Omental fat pad (tissue), 4 donors: Measurements from ENCODE around the gene CCNG1. TPM values are rescaled to one million over a fixed set of nuclear protein-coding genes. Genes with fewer than 3 reads are reported as not detected.

ENCODE experiments used
- ATAC-seq: fragments of 150-250 bp; one replicate; pipeline ENCODE4 v1.9.1; 2016; ENCODE audit warnings: mild to moderate bottlenecking, moderate library complexity; ENCODE audit not compliant: low FRiP score
- DNase-seq: peaks from one replicate; pipeline ENCODE4 v3.0.0-alpha.2; 2019; ENCODE audit warnings: low spot score
- total RNA-seq, 4 donors: library from RNA; depleted of rRNA; stranded (reverse); fragments of >200 nt; gene quantifications; one replicate each; pipeline ENCODE4 v1.1.0, GENCODE V29; 2016
- TF ChIP-seq, protein P1 (sequence below), 3 donors: fragments of 450-650 bp; IDR thresholded peaks; one replicate each; pipeline ENCODE4 v1.5.1; 2016 to 2017; ENCODE audit warnings: antibody characterized with exemption in 3 of 3, mild to moderate bottlenecking in 3 of 3, moderate library complexity in 2 of 3

CCNG1 gene
- total RNA-seq, 4 donors from 2014 or later: 76.1 to 132 (median 106) TPM

DNA sequence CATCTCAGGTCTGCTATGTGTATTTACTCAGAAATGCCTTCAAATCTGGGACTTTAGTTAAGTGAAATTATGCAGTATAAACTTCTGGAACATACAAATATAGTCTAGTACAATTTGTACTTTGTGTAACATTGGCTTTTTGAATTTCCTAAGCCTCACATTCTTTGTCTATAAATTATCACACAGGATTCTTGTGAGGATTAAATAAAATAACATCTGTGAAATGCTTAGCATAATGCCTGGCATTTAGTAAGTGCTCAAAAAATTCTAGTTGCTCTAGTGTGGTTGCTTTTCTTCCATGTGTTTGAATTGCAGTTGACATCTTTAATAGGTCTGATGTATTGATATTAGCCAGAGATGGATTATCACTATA is 25.7 kb downstream of the CCNG1 start:
- ATAC-seq (no peak), DNase-seq (no peak)
- TF ChIP-seq, protein P1, sequence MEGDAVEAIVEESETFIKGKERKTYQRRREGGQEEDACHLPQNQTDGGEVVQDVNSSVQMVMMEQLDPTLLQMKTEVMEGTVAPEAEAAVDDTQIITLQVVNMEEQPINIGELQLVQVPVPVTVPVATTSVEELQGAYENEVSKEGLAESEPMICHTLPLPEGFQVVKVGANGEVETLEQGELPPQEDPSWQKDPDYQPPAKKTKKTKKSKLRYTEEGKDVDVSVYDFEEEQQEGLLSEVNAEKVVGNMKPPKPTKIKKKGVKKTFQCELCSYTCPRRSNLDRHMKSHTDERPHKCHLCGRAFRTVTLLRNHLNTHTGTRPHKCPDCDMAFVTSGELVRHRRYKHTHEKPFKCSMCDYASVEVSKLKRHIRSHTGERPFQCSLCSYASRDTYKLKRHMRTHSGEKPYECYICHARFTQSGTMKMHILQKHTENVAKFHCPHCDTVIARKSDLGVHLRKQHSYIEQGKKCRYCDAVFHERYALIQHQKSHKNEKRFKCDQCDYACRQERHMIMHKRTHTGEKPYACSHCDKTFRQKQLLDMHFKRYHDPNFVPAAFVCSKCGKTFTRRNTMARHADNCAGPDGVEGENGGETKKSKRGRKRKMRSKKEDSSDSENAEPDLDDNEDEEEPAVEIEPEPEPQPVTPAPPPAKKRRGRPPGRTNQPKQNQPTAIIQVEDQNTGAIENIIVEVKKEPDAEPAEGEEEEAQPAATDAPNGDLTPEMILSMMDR (IDR thresholded peaks at IDR 0.05): no peak

DNA sequence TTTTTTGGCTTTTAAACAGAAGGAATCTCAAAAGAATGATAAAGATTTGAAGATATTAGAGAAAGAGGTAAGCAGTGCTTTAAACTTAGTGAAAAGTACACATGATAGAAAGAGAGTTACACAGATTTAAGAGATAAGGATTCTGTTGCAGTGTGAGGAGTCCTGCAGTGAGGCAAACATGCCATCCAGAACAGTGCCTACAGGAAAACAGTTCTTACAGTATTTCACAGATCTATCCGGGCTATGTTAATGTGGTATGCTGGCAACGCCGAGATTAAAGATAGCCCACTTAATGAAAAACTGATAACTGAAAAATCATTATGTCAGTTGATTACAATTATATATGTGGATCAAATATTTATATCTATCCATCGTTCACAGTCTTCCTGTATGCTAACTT is 30.3 kb downstream of the CCNG1 start:
- ATAC-seq (no peak), DNase-seq (no peak)
- TF ChIP-seq, protein P1 (IDR thresholded peaks at IDR 0.05): no peak

DNA sequence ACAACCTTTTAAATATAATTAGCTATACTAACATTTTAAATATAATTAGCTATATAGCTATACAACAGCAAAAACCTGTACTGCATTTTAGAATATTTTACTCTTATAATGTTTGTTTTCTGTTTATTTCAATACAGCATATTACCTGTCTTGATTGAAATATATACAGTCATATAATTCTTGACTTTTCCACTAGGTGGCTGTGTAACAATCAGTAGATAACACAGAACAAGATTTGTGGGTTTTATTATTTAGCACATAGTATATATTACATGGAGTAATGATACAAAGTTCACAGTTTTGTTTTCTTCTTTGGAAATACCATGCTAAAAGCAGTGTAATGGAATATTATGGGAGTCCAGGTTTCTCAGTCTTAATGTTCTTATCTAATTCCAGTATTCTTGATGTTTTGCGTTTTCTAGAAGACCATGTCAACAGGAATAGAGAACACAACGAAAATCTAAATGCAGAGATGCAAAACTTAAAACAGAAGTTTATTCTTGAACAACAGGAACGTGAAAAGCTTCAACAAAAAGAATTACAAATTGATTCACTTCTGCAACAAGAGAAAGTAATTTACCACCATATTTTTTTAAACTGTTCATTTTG is 36.3 kb downstream of the CCNG1 start:
- no peak for ATAC-seq
- no peak for DNase-seq

DNA sequence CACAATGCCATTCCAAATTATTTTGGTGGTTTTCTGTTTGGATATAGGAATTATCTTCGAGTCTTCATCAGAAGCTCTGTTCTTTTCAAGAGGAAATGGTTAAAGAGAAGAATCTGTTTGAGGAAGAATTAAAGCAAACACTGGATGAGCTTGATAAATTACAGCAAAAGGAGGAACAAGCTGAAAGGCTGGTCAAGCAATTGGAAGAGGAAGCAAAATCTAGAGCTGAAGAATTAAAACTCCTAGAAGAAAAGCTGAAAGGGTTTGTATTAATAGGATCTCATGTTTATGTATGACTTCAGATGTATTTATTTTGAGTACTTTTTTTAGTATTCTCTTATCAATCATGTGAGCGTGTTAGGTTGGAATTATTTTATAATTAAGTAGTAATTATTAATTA is 38.0 kb downstream of the CCNG1 start:
- ATAC-seq: no peak
- TF ChIP-seq, protein P1 (IDR thresholded peaks at IDR 0.05): no peak

More for the DNA sequence above, 36.3 kb downstream of the CCNG1 start:
- TF ChIP-seq, protein P1 (IDR thresholded peaks at IDR 0.05): no peak

DNA sequence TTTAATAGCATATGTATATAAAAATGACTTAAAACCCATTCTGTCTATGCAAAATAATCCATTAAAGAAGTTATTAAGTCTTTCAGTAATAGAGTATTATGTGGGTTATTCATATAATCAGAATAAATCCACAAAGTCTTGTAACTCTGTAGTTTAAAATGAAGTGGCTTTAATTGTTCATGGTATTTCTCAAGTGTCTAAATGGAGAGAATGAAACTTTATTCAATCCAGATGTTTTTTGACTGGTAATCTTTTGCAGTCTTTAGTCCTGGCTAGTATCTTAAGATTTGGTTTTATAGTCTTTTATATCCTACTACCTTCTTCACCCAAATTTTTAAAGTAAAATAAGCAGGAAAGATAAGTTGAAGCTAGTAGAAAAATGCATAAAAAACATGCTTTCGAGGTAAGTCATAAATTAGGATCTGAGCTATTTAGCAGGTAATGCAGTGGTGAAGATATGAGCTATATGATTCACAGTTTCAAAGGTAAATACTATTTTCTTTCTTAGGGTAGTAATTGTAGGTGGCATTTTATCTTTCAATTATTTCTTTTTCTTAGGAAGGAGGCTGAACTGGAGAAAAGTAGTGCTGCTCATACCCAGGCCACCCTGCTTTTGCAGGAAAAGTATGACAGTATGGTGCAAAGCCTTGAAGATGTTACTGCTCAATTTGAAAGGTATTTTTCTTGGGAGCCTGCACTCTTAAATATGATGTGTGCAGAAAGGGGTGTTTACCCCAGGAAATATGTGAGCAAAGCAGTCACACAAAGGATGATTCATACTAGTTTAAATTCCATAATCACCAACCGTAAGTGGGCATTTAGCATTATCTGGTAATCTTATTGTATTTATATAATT is 41.0 kb downstream of the CCNG1 start:
- DNase-seq (no peak), ATAC-seq (no peak)
- TF ChIP-seq, protein P1 (IDR thresholded peaks at IDR 0.05): no peak

More for the DNA sequence above, 38.0 kb downstream of the CCNG1 start:
- no peak for DNase-seq

DNA sequence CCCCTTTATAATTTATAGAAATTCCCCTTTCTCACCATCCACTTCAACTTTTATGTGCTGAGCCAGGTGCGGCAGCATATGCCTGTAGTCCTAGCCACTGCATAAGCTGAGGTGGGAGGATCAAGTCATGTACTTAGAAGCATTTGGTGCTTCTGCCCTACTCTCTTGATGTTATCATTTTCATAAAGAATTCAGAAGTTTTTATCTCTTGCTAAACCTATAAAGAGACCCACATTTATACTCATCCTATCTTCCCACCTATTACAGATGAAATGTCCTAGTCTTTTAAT is 41.5 kb downstream of the CCNG1 start:
- ATAC-seq: no peak
- TF ChIP-seq, protein P1 (IDR thresholded peaks at IDR 0.05): no peak
- no peak for DNase-seq
